DND-41 (cell line): Measurements from ENCODE around the gene MAP3K12.

ENCODE experiments used
- EZH2 ChIP-seq: IDR thresholded peaks from 3 replicates; pipeline ENCODE4 v1.6.1; 2012; ENCODE audit warnings: borderline replicate concordance, low read depth, mild to moderate bottlenecking, moderate library complexity, low read length, inconsistent platforms; ENCODE audit not compliant: severe bottlenecking
- TF ChIP-seq, protein P1 (sequence below): IDR thresholded peaks from 2 replicates; pipeline ENCODE4 v1.5.1; 2012; ENCODE audit warnings: borderline replicate concordance, low read length, moderate library complexity, mild to moderate bottlenecking; ENCODE audit not compliant: poor library complexity, severe bottlenecking; ENCODE audit errors: extremely low read depth

- TF ChIP-seq, protein P1, sequence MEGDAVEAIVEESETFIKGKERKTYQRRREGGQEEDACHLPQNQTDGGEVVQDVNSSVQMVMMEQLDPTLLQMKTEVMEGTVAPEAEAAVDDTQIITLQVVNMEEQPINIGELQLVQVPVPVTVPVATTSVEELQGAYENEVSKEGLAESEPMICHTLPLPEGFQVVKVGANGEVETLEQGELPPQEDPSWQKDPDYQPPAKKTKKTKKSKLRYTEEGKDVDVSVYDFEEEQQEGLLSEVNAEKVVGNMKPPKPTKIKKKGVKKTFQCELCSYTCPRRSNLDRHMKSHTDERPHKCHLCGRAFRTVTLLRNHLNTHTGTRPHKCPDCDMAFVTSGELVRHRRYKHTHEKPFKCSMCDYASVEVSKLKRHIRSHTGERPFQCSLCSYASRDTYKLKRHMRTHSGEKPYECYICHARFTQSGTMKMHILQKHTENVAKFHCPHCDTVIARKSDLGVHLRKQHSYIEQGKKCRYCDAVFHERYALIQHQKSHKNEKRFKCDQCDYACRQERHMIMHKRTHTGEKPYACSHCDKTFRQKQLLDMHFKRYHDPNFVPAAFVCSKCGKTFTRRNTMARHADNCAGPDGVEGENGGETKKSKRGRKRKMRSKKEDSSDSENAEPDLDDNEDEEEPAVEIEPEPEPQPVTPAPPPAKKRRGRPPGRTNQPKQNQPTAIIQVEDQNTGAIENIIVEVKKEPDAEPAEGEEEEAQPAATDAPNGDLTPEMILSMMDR, result no peak
- no peak for TF ChIP-seq EZH2
Measured at GRCh38 chr12:53483225-53483978, 15.9 kb downstream of the MAP3K12 start.
